SU-DHL-6 (cell line): Measurements from ENCODE around the gene RASIP1.

Experiments used
- CTCF ChIP-seq: fragments of 200-600 bp; sonication (generic); IDR thresholded peaks from one replicate; pipeline ENCODE4 v1.5.1; 2017; ENCODE audit warnings: antibody characterized with exemption, mild to moderate bottlenecking, low read length, moderate library complexity; ENCODE audit not compliant: insufficient read depth, poor library complexity, severe bottlenecking
- EZH2phosphoT487 ChIP-seq: fragments of 200-600 bp; sonication (generic), shearing (Covaris generic); conservative IDR thresholded peaks from 2 replicates; pipeline ENCODE4 v1.6.1; 2018; ENCODE audit warnings: mild to moderate bottlenecking, antibody characterized with exemption, low read length, moderate library complexity, mixed read lengths

- no peak for TF ChIP-seq CTCF
- no peak for TF ChIP-seq EZH2phosphoT487
Measured at GRCh38 chr19:48673436-48674100, 66.8 kb downstream of the RASIP1 start.
